Cardiac muscle cell (in vitro differentiated cells and primary cell): ENCODE data around the gene RPS5. TPM values are rescaled to one million over a fixed set of nuclear protein-coding genes. Genes with fewer than 3 reads are reported as not detected.

Source experiments
- DNase-seq, 2 donors: peaks; one replicate each; pipeline versions ENCODE4 v3.0.0 to v3.0.0-alpha.2; 2010 to 2017; ENCODE audit warnings: low read depth in 1 of 2, low spot score in 1 of 2
- H3K27ac ChIP-seq: fragments of 200-600 bp; sonication (generic); 2 replicates; pipeline ENCODE4 v1.5.1; 2016
- H3K27me3 ChIP-seq: fragments of 200-600 bp; sonication (generic); 2 replicates; pipeline ENCODE4 v1.6.0; 2016; ENCODE audit warnings: control low read depth
- H3K36me3 ChIP-seq: fragments of 200-600 bp; sonication (generic); 2 replicates; pipeline ENCODE4 v1.5.1; 2016; ENCODE audit warnings: control low read depth
- H3K4me1 ChIP-seq: fragments of 200-600 bp; sonication (generic); 2 replicates; pipeline ENCODE4 v1.8.1; 2017; ENCODE audit warnings: low read depth, mild to moderate bottlenecking, mixed run types
- H3K4me3 ChIP-seq: fragments of 200-600 bp; sonication (generic); 2 replicates; pipeline ENCODE4 v1.5.1; 2016; ENCODE audit warnings: mild to moderate bottlenecking
- H3K9me3 ChIP-seq: fragments of 200-600 bp; sonication (generic); 2 replicates; pipeline ENCODE4 v1.5.1; 2017; ENCODE audit warnings: low read depth, mild to moderate bottlenecking, control low read depth
- polyA plus RNA-seq: library from polyadenylated mRNA; unstranded; fragments of >200 nt; fragmentation: Nextera tagmentation; extraction: Ambion mirVana; gene quantifications from 2 replicates; pipeline ENCODE4 v1.2.1, GENCODE V29; 2016
- total RNA-seq: library from RNA; depleted of rRNA; stranded (reverse); fragments of >200 nt; gene quantifications from 2 replicates; pipeline ENCODE4 v1.2.3, GENCODE V29; 2016
- TF ChIP-seq, protein P1 (sequence below): IDR thresholded peaks from 2 replicates; pipeline ENCODE4 v1.5.1; 2012; ENCODE audit warnings: low read depth, mild to moderate bottlenecking, low read length

Gene RPS5
- total and polyA plus RNA-seq, 2 experiments from 2014 or later: 643 to 1,551 TPM

DNA sequence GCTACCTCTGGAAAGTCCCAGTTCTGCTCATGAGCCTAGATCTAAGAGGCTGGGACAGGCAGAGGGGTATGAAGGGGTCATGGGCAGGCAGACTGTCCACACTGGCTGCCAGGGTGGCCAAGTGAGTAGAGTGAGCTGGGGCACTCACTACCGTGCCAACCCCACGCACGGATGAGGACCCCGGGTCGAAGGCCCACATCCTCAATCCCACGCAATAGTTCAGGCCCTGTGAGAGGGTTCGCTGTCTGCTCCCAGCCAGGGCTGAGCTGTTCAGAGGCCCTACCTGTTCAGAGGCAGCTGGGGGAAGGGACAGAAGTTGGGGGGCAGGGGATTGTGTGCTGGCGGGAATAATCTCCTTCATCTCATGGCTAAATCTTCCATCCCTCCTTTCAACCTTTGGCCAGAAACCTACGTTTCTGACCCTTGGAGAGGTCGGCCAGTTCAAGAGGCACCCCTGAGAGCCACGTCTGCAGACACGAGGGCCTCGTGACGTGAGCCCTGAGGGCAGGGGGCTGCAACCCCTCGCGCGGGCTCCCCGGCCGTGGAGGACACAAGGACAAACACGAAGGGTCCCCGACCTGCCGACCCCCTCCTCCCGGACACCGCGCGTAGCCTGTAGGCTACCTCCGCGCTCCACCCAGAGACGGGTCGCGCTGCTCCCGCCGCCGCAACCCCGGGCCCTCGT lies 1.0 kb upstream of the RPS5 start:
- TF ChIP-seq, protein P1, sequence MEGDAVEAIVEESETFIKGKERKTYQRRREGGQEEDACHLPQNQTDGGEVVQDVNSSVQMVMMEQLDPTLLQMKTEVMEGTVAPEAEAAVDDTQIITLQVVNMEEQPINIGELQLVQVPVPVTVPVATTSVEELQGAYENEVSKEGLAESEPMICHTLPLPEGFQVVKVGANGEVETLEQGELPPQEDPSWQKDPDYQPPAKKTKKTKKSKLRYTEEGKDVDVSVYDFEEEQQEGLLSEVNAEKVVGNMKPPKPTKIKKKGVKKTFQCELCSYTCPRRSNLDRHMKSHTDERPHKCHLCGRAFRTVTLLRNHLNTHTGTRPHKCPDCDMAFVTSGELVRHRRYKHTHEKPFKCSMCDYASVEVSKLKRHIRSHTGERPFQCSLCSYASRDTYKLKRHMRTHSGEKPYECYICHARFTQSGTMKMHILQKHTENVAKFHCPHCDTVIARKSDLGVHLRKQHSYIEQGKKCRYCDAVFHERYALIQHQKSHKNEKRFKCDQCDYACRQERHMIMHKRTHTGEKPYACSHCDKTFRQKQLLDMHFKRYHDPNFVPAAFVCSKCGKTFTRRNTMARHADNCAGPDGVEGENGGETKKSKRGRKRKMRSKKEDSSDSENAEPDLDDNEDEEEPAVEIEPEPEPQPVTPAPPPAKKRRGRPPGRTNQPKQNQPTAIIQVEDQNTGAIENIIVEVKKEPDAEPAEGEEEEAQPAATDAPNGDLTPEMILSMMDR: no peak
- Histone ChIP-seq H3K9me3 (no peaks in the 10 kb centered on the region), H3K4me1 (peaks cover 13% of the 10 kb centered on the region), H3K27ac (peak overlapping the region; percentile 96), H3K4me3 (peak overlapping the region; percentile 77), H3K36me3 (peaks cover 9% of the 10 kb centered on the region), H3K27me3 (no peaks in the 10 kb centered on the region)
- no peak for DNase-seq

DNA sequence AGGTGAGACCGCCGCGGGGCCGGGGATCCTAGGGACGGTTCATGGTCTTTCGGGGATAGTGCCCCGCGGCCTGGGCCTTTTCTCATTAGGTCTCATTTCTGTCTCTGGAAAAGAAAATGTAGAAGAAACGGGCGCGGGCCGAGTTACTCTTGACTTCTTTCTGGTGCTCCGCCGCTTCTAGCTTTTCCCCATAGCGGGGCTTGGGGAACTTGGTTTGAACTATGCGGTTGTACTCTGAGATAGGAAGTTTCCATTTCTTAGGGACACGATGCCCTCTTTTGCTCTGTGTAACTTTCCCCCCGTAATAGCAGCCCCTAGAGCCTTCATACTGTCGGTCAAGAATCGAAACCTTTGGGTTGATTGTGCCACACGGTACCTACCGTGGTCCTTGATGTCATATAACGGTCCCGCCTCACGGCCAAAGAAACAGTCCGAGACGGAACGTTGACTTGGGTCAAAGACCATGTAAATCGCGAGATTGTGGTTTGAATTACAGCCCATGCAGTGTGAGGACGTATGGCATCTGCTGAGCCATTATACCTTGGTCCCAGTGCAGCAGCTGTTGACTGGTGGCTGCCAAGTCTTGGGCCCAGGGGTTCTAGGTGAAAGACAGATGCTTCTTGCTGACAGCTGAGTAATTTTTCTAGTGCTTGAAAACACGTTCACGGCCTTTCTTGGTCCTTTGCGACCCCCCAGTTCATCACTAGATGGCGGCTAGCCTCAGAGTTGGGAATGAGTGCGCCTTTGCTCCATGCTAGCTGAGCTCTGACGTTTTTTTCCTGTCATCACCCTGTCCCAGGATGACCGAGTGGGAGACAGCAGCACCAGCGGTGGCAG lies 487 bp downstream of the RPS5 start:
- Histone ChIP-seq H3K27ac (peak overlapping the region; percentile 96), H3K9me3 (no peaks in the 10 kb centered on the region), H3K27me3 (no peaks in the 10 kb centered on the region), H3K4me3 (peak overlapping the region; percentile 77), H3K4me1 (peaks cover 13% of the 10 kb centered on the region), H3K36me3 (peaks cover 15% of the 10 kb centered on the region)
- TF ChIP-seq, protein P1: peak; percentile 12
- no peak for DNase-seq

DNA sequence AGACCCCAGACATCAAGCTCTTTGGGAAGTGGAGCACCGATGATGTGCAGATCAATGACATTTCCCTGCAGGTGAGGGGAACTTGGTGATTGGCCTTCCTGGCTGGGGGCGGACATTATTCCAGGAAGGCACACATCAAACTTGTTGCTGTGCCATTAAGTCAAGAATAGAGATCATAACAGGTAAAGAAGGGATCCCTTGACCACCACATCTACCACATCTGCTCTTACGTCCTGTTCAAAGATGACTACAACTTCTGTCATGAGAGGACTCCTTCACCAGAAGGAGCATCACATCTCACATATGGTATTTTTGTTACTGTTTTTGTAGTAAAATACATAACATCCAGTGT lies 1.1 kb downstream of the RPS5 start:
- no peak for DNase-seq
- Histone ChIP-seq H3K27ac (no peak overlapping the region), H3K36me3 (peaks cover 18% of the 10 kb centered on the region), H3K9me3 (no peaks in the 10 kb centered on the region), H3K27me3 (no peaks in the 10 kb centered on the region), H3K4me3 (peak overlapping the region; percentile 77), H3K4me1 (peaks cover 13% of the 10 kb centered on the region)
- TF ChIP-seq, protein P1: no peak

GRCh38 chr19:58392945-58393724 lies 6.1 kb downstream of the RPS5 start:
- Histone ChIP-seq H3K9me3 (no peaks in the 10 kb centered on the region), H3K27ac (no peak overlapping the region), H3K36me3 (peaks cover 33% of the 10 kb centered on the region), H3K4me3 (no peak overlapping the region), H3K4me1 (peaks cover under 1% of the 10 kb centered on the region), H3K27me3 (peaks cover 14% of the 10 kb centered on the region)
- TF ChIP-seq, protein P1: no peak
- DNase-seq: no peak

GRCh38 chr19:58393725-58394033 lies 6.6 kb downstream of the RPS5 start:
- no peaks in the 10 kb centered on the region for H3K9me3 ChIP-seq
- no peak for DNase-seq
- no peaks in the 10 kb centered on the region for H3K4me1 ChIP-seq
- peaks cover 31% of the 10 kb centered on the region for H3K36me3 ChIP-seq
- no peak overlapping the region for H3K4me3 ChIP-seq
- TF ChIP-seq, protein P1: no peak
- H3K27me3 ChIP-seq: peaks cover 14% of the 10 kb centered on the region
- no peak overlapping the region for H3K27ac ChIP-seq
